ENCODE measurements around the gene MICAL2. TPM values are rescaled to one million over a fixed set of nuclear protein-coding genes. Genes with fewer than 3 reads are reported as not detected.

MICAL2 gene
- total RNA-seq, 1 donor from 2014 or later, result 110 TPM

DNA sequence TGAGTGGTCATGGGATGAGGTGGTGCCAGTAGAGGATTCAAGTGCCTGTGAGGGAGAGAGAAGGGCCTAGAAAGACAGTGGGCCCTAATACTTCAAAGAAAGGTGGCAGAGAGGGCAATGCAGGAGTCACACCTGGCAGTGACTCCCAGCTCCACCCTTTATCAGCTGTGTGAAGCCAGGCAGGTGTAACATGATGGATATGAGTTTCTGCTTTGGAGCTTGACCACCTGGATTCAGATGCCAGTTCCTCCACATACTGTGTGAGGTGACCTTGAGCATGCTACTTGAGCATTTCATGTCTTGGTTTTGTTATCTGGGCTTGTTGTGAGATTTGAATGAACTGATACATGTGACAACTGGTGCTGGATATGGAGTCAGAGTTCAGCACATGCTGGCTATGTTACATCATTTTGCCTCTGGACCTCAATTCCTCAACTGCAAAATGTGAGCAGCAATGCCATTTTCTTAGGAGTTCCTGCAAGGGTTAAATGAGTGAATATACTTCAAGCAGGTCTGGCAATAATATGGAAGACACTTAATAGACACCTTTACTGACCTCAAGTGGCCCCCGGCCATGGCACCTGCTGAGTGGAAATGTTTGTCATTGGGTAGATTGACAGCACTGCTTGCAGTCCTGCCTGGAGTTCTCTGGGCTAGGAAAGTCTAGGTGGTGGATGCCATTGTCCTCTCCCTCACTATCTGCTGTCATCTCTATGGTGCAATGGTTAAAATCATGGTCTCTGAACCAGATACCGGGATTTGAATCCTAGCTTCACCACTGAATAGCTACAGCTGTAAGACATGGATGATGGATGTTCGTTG, 83.3 kb downstream of the MICAL2 start:
- no peak for DNase-seq

DNA sequence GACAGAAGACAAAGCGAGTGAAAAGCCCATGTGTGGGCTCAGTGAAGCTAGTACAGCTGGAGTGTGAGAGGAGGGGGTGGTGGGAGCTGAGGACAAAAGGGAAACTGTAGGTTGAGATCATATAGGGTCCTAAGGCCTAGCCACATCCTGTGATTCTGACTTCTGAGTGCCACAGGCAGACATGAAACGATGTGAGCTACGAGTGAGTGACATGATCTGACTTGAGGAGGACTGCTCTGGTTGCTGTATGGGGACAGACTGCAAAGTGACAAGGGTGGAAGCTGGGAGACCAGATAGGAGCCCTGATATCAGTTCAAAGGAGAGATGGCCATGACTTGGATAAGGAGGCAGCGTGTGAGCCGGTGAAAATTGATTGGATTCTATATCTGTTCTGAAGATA, 85.4 kb downstream of the MICAL2 start:
- DNase-seq, result no peak

DNA sequence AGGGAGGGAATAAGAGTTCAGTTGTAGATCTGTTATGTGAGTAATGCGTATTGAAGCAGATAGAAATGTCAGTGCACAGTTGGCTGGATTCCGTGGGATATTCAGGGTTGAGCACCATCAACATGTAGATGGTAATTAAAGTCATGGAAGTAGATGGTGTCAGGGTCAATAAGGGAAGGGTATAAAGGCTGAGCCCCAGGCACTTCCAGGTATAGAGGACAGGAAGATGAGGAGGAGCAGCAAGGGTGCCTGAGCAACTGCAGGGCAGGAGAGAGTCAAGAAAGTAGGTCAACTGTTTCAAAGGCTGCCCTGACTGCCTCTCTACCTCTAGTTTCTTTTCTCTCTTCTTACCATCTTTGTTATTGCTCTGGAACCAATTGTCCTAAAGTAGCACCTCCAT, 85.9 kb downstream of the MICAL2 start:
- DNase-seq, result no peak

DNA sequence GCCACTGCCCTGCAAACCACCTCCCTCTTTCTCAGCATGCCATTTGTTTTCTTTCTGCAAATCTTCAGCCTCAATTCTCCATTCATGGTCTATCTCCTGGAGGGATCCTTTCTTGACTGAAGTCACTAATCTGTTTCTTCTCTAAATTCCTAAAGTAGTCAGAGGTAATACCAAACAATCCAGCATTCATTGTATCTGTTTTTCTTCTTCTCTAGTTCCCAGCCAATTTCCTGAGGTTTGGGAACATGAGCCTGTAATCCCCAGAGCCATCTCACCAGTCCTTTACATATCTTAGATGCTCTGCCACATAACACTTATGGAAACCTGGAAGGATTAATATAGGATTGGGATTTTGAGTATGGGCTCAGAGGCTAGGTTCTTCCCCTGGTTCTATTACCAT, 86.5 kb downstream of the MICAL2 start:
- DNase-seq, result no peak

DNA sequence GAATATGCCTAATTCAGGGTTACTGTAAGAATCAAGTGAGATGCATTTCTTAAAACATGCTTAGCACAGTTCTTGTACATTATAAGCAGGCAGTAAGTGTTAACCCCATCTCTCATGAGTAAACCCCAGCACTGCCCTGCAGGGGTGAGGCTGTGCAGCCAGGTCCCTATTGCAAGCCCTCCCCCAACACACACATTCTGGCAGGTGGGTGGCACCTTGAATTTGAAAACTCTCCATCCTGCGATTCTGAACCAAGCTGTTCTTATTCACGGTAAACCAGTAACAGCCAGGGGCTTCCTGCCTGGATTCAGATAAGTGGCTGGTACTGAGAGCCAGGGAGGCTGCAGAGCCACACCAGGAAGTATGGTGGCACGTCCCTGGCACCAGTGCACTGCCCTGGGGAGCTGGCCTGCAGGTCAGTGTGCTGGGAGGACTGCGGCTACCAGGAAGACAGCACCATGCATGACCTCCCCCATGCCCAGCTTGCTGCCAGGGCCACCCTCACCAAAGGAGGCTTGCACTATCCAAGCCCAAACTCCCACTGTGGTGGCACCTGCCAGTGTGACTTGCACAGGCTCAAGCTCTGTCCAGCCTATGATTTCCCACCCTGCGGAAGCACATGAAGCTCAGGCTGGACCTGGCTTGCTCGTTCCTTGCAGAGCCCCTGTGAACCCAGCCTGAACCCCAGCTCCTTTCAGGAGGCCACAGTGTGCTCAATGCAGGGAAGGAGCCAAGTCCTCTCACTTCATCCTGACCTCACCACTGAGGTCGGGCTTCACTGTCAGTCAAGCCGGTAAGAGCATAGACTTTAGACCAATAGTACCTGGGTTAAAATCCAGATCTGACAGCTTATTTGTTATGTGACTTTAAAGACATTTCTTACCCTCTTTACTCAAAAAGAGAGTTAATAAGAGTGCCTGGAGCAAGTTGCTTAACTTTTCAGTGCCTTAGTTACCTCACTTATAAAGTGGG, 88.1 kb downstream of the MICAL2 start:
- no peak for DNase-seq

DNA sequence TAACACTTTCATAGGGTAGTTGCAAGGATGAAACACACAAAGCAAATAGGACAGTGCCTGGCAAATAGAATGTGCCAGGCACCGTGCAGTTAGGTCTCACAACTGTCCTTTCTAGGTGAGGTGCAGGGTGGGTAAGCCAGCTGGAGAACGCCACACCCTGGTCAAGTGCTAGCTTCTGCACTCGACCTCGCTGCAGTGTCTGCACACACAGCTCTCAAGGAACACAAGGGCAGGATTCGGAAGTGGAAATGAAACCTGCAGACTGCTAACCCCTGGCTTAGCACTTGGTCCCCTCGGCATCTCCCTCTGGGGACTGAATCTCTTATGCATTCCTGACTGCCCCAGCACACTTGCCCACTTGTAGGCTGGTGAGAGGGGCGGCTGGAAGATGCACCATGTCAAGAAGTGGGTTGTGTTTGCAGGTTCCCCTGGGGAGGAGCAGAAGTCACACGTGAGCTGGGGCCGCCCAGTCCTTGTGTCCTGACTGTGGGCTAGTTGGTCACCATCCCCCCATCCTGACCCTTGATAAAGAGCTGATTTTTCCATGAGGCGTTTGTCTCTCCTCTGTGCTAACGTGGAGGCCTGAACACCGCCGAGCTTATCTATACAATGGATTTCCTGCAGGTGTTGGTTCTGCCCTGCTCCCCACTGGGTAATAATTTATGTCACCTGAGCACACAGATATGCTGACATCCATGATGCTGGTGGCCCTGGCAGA, 89.0 kb downstream of the MICAL2 start:
- DNase-seq, result peak; percentile 63

DNA sequence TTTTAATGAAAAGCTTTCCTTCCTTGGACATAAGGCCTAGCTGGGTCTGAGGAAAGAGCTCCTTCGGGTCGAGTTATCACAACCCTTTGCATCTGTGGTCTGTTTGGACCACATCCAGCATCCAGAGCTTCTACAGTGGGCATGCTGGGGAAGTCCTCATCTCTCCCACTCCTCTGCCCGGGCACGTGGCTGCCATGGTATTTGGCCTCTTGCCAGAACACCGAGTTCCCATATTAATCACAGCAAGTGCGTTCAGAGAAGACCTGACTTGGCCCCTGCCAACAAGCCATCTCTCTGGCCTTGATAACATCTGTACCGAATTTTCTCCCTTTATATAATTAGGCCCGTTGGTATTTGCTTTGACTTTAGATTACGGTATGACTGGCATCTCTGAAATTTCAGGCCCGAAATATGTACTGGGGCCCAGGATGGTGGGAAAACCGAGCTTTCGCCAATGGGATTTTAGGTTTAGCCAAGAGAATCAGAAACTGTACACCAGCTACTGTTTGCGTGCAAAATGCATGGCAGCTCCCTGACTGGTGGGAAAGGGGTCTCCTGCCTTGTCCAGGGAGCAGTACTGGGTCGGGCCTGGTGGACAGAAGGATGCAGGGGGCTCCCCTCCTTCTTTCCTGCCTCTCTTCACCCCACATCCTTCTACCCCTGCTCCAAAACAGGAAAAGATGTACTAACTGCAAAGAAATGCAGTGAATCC, 90.0 kb downstream of the MICAL2 start:
- peak; percentile 92 for DNase-seq

DNA sequence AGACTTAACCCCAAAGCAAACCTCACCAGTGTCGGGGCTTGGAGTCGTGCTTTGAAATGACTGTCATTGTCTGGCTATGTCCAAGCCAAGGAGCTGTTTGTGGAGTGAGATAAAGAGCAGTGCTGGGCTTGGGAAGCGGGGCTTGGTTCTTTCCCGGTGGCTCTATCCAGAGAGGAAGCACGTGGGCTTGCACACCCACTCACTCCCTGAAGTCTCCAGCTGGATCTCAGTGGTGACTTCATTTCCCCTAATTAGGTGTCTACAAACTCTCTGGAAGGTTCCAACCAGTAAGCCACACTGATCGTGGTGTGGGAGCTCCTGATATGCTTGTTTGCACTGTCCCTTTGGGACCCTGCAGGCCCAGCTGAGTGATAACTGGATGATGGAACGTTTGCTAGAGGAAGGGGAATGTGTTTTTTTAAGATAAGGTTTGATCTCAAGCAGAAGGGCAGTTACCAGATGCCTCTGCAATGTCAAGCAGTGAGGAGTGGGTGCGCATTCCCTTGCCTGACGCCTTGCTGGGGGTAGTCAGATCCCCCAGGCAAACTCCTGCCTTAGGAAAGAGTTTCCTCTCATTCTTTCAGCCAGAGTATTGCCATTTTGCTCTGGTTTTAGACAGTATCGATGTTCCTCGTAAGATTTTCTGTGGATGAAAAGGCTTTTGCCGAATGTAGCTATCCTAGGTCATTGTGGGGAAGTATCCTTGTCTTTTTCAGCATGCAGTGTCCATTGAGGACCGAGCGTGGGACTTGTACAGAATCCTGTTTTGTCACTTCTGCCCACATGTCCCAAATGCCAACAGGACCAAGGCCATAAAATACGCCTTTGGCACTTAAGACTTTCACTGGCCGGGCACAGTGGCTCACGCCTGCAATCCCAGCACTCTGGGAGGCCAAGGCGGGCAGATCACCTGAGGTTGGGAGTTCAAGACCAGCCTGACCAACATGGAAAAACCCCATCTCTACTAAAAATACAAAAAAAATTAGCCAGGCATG, 90.9 kb downstream of the MICAL2 start:
- peak; percentile 99 for DNase-seq

DNA sequence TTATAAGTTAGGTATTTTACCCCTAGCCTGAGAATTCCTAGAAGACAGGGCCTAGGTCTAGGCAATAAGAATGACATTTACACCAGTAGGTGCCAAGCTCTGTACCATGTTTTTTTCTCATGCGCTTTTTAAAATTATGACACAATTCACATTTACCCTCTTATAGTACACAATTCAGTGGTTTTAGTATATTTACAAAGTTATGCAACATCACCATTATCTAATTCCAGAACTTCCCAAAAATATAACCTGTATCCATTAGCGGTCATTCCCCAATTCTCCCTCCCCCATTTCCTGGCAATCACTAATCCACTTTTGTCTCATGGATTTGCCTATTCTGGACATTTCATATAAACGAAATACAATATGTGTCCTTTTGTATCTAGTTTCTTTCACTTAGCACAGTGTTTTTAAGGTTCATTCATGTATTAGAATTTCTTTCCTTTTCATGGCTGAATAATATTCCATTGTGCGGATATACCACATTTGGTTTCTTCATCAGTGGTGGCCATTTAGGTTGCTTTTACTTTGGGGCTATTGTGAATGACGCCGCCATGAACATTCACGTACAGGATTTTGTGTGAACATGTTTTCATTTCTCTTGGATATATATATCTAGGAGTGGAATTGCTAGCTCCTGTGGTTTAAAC, 92.4 kb downstream of the MICAL2 start:
- no peak for DNase-seq

DNA sequence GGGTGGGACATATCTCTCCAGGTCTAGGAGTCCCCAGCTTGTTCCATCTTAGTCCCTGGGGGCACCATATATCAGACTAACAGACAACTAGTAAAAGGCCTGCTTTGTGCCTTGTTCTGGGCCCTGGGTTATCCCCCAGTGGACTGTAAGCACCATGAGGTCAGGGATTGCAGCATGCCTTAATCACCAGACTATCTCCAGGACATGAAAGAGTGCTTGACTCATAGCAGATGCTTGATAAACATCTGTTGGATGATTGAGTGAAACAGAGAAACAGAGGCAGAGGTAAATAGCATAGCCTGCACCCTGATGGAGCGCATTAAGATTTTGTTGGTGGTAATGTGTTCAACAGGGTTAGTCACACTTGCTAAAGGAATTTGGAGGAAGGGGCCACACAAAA, 94.1 kb downstream of the MICAL2 start:
- no peak for DNase-seq

DNA sequence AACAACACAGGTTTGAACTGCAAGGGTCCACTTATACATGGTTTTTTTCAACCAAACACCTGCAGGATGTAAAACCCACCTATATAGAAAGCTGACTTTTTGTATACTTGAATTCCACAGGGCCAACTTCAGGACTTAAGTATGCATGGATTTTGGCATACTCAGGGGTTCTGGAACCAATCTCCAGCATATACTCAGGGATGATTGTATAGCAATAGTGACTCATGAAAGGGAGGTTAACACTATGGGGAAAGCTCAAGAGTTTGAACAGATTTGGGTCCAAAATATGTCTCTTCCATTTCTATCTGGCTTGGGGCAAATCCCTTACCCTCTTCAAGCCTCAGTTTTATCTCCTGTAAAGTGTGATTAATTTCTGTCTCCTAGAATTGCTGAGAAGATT, 94.9 kb downstream of the MICAL2 start:
- no peak for DNase-seq

DNA sequence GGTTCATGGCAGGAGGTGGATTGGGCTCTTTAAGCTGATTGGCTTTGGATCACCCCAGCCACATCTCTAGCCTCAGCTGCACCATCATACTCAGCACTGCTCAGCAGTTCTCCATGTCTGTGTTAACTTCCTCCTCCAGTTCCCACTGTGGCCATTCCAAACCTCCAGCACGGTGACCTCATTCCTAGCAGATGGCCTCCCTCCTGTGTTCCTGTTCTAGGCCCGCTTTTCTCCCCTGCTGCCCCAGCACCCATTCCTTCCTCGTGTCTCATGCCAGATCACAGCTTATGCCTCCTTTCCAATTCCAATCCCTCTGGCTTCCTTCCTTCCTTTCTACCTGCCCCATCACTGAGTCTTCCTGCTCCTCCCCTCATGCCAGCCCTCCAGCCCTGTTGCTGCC, 96.1 kb downstream of the MICAL2 start:
- DNase-seq, result no peak

DNA sequence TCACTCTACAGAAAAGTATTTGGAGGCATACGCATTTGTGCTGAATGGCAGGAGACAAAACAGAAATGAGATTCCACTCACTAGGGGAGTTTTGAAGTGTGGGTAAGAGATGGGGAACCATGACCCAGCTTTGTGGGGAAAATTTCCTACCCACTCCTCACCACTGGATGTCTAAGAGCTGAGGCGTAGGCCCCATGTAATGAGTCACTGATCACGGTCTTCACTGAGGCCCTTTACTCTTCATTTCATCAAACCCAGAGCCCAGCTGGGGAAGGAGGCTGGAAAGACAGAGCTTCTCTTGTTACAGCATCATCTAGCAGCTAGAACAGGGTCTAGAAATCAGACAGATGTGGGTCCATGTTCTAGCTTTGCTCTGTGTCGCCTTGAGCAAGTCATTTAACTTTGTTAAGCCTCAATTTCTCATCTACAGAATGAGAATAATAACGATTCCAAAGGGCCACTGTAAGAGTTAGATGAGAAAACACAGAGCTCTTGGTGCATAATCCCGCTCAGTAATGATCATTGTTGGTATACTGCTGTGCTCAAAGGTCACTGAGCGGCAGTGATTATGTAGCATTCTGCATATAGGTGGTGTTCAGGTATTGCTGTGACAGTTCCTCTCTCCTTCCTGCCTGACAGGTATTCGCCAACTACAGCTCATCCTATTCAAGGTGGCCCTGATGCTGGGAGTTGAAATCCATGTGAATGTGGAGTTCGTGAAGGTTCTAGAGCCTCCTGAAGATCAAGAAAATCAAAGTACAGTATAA, 97.2 kb downstream of the MICAL2 start:
- no peak for DNase-seq

DNA sequence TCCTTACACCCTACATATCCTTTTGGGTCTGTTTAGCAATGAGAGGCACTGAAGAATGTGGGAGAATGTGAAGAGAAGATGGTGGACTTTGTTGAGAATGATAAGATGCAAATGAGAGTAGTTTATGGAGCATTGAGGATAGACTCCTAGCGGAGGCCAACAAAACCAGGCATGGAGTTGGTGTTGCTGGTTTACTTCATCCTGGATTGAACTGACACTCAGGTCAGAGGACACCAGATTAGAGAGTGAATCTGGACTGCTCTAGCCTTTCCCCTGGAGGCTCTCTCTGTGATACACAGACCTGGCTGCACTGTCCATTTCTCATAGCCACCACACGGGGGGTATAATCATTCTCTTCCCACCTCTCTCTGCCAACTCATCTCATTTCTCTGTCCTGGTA, 98.7 kb downstream of the MICAL2 start:
- no peak for DNase-seq

DNA sequence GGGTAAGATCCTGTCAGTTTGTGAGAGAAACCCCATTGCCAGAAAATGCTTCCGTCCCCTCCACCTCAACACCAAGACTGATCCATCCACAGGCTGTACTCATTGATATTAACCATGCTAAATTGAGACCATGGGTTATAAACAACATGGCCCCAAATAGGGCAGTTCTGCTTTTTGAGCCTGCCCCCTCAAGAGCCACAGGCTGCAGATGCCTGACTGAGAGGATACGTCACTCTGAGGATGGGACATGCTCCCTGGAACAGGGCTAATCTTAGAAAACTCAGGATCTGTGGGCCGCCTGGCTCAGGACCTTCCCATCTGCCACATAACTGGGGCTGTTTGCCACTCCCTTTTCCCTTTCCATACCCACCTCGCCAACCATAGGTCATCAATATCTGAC, 99.8 kb downstream of the MICAL2 start:
- DNase-seq, result no peak

DNA sequence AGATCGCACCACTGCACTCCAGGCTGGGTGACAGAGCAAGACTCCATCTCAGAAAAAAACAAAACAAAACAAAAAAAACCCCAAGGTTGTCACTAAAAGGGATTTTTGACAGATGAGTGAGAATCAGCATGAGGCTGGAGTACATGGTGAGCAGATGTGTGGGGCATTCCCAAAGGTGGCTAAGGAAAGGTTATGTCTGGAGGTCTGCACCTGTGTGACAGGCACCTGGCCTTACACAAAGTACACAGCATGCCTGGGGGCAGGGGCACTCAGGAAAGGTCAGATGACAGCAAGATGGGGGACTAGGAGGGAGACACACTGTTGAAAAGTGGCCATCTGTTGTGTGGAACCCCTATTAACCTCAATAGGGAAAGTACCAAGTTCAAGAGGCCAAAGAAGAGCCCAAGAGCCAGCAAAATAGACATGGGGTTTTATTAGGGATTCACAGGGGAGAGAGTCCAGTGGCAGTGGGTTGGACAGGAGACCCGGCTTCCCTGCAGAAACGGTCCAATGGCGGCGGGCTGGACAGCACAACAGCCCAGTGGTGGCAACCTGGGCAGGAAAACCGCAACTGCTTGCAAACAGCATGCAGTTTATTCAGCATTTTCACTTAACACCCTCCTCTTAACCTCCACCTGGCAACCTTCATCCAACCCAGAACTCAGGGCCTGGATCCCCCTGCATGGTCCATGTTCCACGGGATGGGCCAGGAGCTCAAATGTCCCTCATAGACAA, 101.1 kb downstream of the MICAL2 start:
- DNase-seq, result no peak

DNA sequence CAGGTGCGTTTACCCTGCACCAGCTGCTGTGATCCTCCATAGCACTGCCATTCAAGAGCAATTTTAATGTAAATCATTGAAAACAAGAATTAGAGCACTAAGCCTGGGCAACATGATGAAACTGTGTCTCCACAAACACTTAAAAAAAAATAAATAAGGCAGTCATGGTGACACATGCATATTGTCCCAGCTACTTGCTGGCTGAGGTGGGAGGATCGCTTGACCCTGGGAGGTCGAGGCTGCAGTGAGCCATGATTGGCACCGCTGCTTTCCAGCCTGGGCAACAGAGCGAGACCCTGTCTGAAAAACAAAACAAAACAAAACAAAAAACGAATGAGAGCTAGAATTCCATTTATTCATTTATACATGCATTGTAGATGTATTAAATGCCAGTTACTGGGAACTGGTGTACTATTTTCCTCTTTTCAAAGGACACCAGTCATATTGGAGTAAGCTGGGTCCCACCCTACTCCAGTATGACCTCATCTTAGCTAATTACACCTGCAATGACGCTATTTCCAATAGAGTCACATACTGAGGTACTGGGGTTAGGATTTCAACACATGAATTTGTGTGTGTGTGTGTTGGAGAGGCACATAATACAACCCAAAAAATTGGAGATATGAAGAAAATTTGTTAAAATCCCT, 101.9 kb downstream of the MICAL2 start:
- DNase-seq, result no peak

DNA sequence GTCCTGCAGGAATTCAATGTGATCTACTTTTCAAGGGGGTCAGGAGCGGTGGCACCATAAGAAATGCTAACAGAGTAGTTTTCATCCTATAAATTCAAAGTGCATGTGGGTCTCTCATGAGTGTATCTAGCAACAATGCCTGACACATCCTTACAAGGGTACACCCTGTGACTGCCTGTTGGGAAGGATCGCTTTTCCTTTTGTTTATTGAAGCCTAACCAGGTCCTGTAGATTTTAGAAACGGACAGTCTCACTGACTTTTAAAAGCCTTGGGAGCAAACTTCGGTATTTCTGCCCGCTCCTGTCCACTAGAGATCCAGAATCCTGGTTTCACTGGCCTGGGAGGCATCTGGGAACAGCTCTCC, 102.4 kb downstream of the MICAL2 start:
- DNase-seq, result no peak

DNA sequence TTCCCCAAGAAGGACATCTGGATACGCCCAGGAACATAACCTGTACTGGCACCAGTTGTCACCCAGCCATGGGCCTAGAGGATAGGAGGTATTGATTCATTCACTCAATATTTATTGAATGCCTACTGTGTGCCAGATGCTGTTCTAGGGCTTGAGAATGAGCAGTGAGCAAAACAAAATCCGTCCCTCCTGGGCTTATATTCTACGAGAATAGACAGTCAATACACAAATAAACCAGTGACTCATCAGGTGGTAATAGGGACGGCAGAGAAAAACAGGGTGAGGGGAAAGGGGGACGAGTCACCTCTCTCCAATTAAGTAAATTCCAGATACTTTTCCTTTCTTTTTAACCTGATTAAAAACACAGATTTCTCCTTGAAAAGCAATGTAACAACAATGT, 103.5 kb downstream of the MICAL2 start:
- DNase-seq, result no peak
